Caco-2 (cell line): ENCODE results near the gene PHF14. TPM values are rescaled to one million over a fixed set of nuclear protein-coding genes. Genes with fewer than 3 reads are reported as not detected.

Experiments used
- BruUV-seq: library from RNA; stranded (reverse); fragments of 400-500 nt; replicated peaks from 2 replicates; lab custom pipeline; 2021; lab: Mats Ljungman, UMichigan
- CTCF ChIA-PET: fragments of 300-600 bp; sonication (Branson Sonifier 250); formaldehyde crosslinking; loops from one replicate; lab custom pipeline; 2022; ENCODE audit warnings: antibody characterized with exemption; lab: Charles Lee
- POLR2A ChIA-PET: fragments of 300-600 bp; sonication (Branson Sonifier 250); formaldehyde crosslinking; loops from one replicate; lab custom pipeline; 2022; ENCODE audit warnings: antibody characterized with exemption; lab: Charles Lee
- DNase-seq, 2 experiments: peaks; one replicate each; pipeline versions ENCODE4 v3.0.0 to v3.0.0-alpha.2; 2020 to 2022
- H3K27me3 ChIP-seq: replicated peaks from 2 replicates; pipeline ENCODE4 v1.6.0; 2011; ENCODE audit warnings: low read length; ENCODE audit not compliant: control insufficient read depth, insufficient read depth
- H3K36me3 ChIP-seq: 2 replicates; pipeline ENCODE4 v1.5.1; 2011; ENCODE audit warnings: low read length; ENCODE audit not compliant: control insufficient read depth, insufficient read depth
- H3K4me1 ChIP-seq: fragments of 250-450 bp; sonication (Bioruptor Pico); 2 replicates; pipeline ENCODE4 v1.5.1; 2020; ENCODE audit warnings: mild to moderate bottlenecking
- H3K4me3 ChIP-seq: 2 replicates; pipeline ENCODE4 v1.5.1; 2011; ENCODE audit warnings: low read depth, mild to moderate bottlenecking, control low read depth, low read length
- H3K9me3 ChIP-seq: fragments of 250-450 bp; sonication (Bioruptor Pico); 2 replicates; pipeline ENCODE4 v1.5.1; 2020; ENCODE audit warnings: mild to moderate bottlenecking, moderate library complexity
- H3K27ac Mint-ChIP-seq: one replicate; pipeline ENCODE4 v1.8.0; 2022; ENCODE audit warnings: mixed read lengths; ENCODE audit not compliant: unreplicated experiment
- H3K27me3 Mint-ChIP-seq: one replicate; pipeline ENCODE4 v1.8.0; 2022; ENCODE audit warnings: mixed read lengths; ENCODE audit not compliant: insufficient read depth, unreplicated experiment
- H3K36me3 Mint-ChIP-seq: one replicate; pipeline ENCODE4 v1.8.0; 2022; ENCODE audit warnings: mild to moderate bottlenecking, mixed read lengths; ENCODE audit not compliant: insufficient read depth, unreplicated experiment
- H3K4me1 Mint-ChIP-seq: one replicate; pipeline ENCODE4 v1.8.0; 2022; ENCODE audit warnings: low read depth, mixed read lengths; ENCODE audit not compliant: unreplicated experiment
- H3K4me3 Mint-ChIP-seq: one replicate; pipeline ENCODE4 v1.8.0; 2022; ENCODE audit warnings: mild to moderate bottlenecking, moderate library complexity, mixed read lengths; ENCODE audit not compliant: unreplicated experiment
- H3K9me3 Mint-ChIP-seq: one replicate; pipeline ENCODE4 v1.8.0; 2022; ENCODE audit warnings: mixed read lengths; ENCODE audit not compliant: unreplicated experiment
- intact Hi-C: fragments of 100-400 bp; cut with micrococcal nuclease; formaldehyde crosslinking; loops from one replicate; pipeline ENCODE4 v1.10.0; 2022; ENCODE audit not compliant: unreplicated experiment
- total RNA-seq: library from RNA; stranded (reverse); gene quantifications from 2 replicates; pipeline ENCODE4 v1.2.3, GENCODE V29; 2022
- TF ChIP-seq, protein P1 (sequence below), 2 experiments: fragments of 200-600 bp in 1 of 2; IDR thresholded peaks; 1 replicate in 1 of 2; 2 replicates in 1 of 2; pipeline versions ENCODE4 v1.5.1 to v1.8.0; 2011 to 2022; ENCODE audit warnings: antibody characterized with exemption in 1 of 2, control low read depth in 1 of 2, inconsistent platforms in 1 of 2, low read depth in 1 of 2, low read length in 1 of 2, mild to moderate bottlenecking in 1 of 2, moderate library complexity in 1 of 2; ENCODE audit not compliant: insufficient read depth in 1 of 2, severe bottlenecking in 1 of 2, unreplicated experiment in 1 of 2

The PHF14 gene
- total RNA-seq, 1 experiment from 2014 or later, result 40.6 TPM

DNA sequence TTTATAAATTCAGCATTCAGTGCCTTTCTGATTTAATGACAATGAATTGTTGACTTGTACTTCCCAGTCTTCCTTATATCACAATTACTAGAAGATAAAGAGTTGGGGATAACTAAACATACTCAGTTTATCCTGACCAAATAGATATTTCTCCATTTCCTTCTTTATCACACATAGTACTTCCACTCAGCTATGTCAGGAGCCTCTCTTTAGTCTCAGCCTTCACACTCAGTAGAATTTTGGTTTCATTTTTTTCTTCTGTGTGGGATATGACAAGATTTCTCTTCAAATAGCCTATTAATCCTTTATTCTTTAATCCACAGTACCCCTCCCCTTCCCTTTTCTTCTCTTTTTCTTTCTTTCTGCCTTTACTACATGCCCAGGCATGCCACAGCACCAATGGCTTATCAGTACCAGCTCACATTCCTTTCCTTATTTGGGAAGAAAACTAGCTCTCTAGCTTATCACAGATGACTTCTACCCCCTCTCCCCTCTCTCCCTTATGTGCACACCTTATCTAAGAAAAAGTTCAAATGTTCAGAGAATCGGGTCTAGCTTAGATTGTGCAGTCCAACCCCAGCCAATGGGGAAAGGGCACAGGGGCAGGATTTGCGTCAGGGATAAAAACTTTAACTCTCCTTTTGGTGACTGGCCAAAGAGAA, 109.0 kb downstream of the PHF14 start:
- BruUV-seq, result TSS peak; percentile 84
- intact Hi-C loops, result loop anchor here (1.0 kb wide), 1 partner anchor 109 kb away; the partner anchor contains the start of gene PHF14
- peaks cover 10% of the 10 kb centered on the region for H3K4me1 Mint-ChIP-seq
- peaks cover 15% of the 10 kb centered on the region for H3K9me3 ChIP-seq
- H3K36me3 ChIP-seq, result no peaks in the 10 kb centered on the region
- TF ChIP-seq, protein P1, sequence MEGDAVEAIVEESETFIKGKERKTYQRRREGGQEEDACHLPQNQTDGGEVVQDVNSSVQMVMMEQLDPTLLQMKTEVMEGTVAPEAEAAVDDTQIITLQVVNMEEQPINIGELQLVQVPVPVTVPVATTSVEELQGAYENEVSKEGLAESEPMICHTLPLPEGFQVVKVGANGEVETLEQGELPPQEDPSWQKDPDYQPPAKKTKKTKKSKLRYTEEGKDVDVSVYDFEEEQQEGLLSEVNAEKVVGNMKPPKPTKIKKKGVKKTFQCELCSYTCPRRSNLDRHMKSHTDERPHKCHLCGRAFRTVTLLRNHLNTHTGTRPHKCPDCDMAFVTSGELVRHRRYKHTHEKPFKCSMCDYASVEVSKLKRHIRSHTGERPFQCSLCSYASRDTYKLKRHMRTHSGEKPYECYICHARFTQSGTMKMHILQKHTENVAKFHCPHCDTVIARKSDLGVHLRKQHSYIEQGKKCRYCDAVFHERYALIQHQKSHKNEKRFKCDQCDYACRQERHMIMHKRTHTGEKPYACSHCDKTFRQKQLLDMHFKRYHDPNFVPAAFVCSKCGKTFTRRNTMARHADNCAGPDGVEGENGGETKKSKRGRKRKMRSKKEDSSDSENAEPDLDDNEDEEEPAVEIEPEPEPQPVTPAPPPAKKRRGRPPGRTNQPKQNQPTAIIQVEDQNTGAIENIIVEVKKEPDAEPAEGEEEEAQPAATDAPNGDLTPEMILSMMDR (IDR thresholded peaks at IDR 0.05; ENCODE audit: insufficient read depth in 1 of 2, low read depth in 1 of 2, low read length in 1 of 2, severe bottlenecking in 1 of 2, unreplicated experiment in 1 of 2), result no peak
- peaks cover 20% of the 10 kb centered on the region for H3K4me1 ChIP-seq
- H3K9me3 Mint-ChIP-seq, result peaks cover 27% of the 10 kb centered on the region
- ChIA-PET POLR2A (no interaction called here), CTCF (no interaction called here)
- H3K27ac Mint-ChIP-seq, result peak overlapping the region; percentile 92
- H3K4me3 Mint-ChIP-seq, result peak overlapping the region; percentile 42
- peaks cover 32% of the 10 kb centered on the region for H3K36me3 Mint-ChIP-seq
- H3K27me3 Mint-ChIP-seq, result no peaks in the 10 kb centered on the region
- H3K4me3 ChIP-seq, result no peak overlapping the region
- H3K27me3 ChIP-seq, result no peaks in the 10 kb centered on the region
- peak; percentile 68 to 75 for DNase-seq

DNA sequence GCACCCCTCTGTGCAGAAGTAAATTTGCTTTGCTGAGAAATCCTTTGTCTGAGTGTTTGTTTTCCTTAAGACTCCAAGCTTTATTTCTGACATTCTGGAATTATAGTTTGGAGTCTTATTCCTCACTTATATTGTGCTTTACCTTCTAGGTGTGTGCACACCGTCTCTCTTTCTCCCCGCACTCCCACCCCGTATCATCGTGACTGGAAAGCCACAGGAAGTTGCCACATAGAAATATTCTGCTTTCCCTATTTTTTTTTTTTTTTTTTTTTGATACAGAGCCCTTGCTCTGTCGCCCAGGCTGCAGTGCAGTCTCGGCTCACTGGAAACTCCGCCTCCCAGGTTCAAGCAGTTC, 109.5 kb downstream of the PHF14 start:
- CTCF ChIA-PET, result no interaction called here
- Mint-ChIP-seq H3K36me3 (peaks cover 32% of the 10 kb centered on the region), H3K9me3 (peaks cover 27% of the 10 kb centered on the region), H3K4me1 (peaks cover 10% of the 10 kb centered on the region), H3K27me3 (no peaks in the 10 kb centered on the region), H3K27ac (peak overlapping the region; percentile 92), H3K4me3 (peak overlapping the region; percentile 42)
- no TSS peak for BruUV-seq
- H3K4me1 ChIP-seq, result peaks cover 20% of the 10 kb centered on the region
- intact Hi-C loops, result loop anchor here (1.0 kb wide), 1 partner anchor 110 kb away; the partner anchor contains the start of gene PHF14
- no peak overlapping the region for H3K4me3 ChIP-seq
- POLR2A ChIA-PET, result no interaction called here
- TF ChIP-seq, protein P1 (IDR thresholded peaks at IDR 0.05; ENCODE audit: insufficient read depth in 1 of 2, low read depth in 1 of 2, low read length in 1 of 2, severe bottlenecking in 1 of 2, unreplicated experiment in 1 of 2), result no peak
- peaks cover 15% of the 10 kb centered on the region for H3K9me3 ChIP-seq
- no peaks in the 10 kb centered on the region for H3K36me3 ChIP-seq
- no peaks in the 10 kb centered on the region for H3K27me3 ChIP-seq
- DNase-seq, result no peak

DNA sequence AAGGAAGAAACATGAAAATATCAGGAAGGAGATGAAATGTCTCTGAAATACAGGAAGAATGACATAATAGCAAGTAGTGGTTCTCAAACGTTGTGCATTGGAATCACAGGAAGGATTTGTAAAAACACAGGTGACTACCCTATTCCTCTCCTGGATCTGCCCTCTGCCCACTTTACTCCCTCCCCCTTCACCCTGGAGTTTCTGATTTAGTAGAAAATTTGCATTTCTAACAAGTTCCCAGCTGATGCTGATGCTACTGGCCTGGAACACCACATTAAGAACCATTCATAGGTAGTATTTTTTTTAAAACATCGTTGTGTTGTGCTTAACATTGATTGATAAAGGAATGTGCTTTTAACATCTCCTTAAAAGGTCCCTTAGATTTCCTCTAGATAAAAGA, 130.9 kb downstream of the PHF14 start:
- intact Hi-C loops, result no loop called here
- Histone ChIP-seq H3K27me3 (no peaks in the 10 kb centered on the region), H3K4me1 (no peaks in the 10 kb centered on the region), H3K4me3 (no peak overlapping the region), H3K9me3 (no peaks in the 10 kb centered on the region), H3K36me3 (no peaks in the 10 kb centered on the region)
- Mint-ChIP-seq H3K9me3 (no peaks in the 10 kb centered on the region), H3K27me3 (no peaks in the 10 kb centered on the region), H3K4me1 (no peaks in the 10 kb centered on the region), H3K27ac (no peak overlapping the region), H3K4me3 (no peak overlapping the region), H3K36me3 (no peaks in the 10 kb centered on the region)
- TF ChIP-seq, protein P1 (IDR thresholded peaks at IDR 0.05; ENCODE audit: insufficient read depth in 1 of 2, low read depth in 1 of 2, low read length in 1 of 2, severe bottlenecking in 1 of 2, unreplicated experiment in 1 of 2), result no peak
- no TSS peak for BruUV-seq
- CTCF ChIA-PET, result no interaction called here
- no peak for DNase-seq
- POLR2A ChIA-PET, result no interaction called here
